GM13976 (cell line): Measurements from ENCODE around the gene NOTCH1.

Source experiments
- DNase-seq: peaks from one replicate; pipeline ENCODE4 v3.0.0; 2012; ENCODE audit warnings: low spot score
- in situ Hi-C: fragments of 300-500 bp; cut with MboI; formaldehyde crosslinking; loops from one replicate; pipeline ENCODE4 v1.12.0; 2022; ENCODE audit warnings: low sequenced_read_pairs, mixed read lengths, inconsistent platforms; ENCODE audit not compliant: unreplicated experiment
- TF ChIP-seq, protein P1 (sequence below): IDR thresholded peaks from 2 replicates; pipeline ENCODE4 v1.5.1; 2012; ENCODE audit warnings: borderline replicate concordance, mild to moderate bottlenecking; ENCODE audit not compliant: insufficient read depth; ENCODE audit errors: extremely low read depth, missing control alignments, control extremely low read depth

The NOTCH1 gene

DNA sequence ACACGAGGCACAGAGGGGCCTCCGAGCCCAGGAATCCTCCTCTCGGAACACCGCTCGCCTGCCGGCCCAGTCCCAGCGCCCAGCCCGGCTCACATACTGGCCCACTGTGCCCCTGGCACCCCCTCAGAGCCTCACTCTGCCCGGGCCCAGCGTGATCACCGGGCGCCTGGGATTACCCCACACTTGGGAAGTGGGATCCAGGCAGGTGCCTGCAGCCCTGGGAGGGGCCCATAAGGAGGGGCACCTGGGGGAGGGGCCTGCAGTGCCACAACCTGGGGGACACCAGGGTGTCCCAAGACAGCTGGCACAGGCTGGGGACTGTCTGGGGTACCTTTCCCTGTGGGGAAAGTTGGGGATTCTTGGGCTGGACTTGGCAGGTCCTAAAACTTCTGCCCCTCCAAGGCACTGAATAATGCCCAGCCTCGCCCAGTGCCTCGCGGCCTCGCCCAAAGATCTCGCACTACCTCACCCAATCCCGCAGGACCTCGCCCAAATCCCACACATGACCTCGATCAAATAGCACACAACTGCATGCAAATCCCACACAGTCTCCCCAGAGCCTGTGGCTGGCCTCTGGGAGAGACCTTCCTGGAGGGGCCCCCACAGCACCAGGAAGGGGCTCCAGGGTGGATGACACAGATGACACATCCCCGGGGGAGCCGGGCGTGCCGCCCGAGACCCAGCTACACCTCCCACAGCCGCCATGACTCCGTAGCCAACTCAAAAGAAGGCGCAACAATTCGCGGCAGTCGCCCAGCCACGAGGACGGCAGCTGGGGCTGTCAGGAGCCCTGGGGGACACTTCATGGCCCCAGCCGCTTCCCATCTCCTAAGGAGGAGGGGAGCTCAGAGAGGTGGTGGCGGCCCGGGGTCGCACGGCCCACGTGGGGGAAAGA lies 13.7 kb downstream of the NOTCH1 start:
- in situ Hi-C loops, result no loop called here
- TF ChIP-seq, protein P1, sequence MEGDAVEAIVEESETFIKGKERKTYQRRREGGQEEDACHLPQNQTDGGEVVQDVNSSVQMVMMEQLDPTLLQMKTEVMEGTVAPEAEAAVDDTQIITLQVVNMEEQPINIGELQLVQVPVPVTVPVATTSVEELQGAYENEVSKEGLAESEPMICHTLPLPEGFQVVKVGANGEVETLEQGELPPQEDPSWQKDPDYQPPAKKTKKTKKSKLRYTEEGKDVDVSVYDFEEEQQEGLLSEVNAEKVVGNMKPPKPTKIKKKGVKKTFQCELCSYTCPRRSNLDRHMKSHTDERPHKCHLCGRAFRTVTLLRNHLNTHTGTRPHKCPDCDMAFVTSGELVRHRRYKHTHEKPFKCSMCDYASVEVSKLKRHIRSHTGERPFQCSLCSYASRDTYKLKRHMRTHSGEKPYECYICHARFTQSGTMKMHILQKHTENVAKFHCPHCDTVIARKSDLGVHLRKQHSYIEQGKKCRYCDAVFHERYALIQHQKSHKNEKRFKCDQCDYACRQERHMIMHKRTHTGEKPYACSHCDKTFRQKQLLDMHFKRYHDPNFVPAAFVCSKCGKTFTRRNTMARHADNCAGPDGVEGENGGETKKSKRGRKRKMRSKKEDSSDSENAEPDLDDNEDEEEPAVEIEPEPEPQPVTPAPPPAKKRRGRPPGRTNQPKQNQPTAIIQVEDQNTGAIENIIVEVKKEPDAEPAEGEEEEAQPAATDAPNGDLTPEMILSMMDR, result no peak
- DNase-seq, result no peak

DNA sequence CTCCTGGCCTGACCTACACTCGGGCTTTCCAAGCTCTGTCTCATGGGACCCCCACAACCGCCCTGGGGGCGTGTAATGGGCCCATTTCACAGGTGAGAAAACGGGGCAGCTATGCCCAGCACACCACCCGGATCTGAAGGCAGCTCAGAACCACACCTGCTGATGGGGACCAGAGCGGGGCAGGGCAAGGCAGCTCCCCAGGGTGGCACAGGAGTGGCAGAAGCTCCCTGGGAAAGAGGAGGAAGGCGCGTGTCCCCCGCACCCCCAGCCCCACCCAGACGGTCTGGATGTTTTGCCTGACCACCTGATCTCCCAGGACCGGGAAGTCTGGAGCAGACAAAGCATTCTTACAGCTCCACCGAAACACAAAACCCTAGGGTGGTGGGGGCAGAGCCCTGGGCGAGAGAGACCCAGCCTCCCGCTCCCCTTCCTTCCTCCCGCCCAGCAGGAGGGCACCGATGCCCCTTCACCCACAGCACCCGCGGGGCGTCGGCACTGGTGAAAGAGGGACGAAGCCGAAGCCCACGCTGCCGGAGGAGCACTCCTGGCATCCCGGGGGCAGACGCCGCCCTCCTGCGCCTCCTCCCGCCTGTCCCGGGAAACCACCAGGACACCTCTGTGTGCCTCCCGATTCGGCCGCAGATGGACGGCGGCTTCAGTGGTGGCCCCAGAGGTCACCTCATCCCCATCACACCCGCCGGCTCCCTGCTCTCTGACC lies 14.5 kb downstream of the NOTCH1 start:
- DNase-seq, result no peak
- in situ Hi-C loops, result no loop called here
- TF ChIP-seq, protein P1, result no peak

DNA sequence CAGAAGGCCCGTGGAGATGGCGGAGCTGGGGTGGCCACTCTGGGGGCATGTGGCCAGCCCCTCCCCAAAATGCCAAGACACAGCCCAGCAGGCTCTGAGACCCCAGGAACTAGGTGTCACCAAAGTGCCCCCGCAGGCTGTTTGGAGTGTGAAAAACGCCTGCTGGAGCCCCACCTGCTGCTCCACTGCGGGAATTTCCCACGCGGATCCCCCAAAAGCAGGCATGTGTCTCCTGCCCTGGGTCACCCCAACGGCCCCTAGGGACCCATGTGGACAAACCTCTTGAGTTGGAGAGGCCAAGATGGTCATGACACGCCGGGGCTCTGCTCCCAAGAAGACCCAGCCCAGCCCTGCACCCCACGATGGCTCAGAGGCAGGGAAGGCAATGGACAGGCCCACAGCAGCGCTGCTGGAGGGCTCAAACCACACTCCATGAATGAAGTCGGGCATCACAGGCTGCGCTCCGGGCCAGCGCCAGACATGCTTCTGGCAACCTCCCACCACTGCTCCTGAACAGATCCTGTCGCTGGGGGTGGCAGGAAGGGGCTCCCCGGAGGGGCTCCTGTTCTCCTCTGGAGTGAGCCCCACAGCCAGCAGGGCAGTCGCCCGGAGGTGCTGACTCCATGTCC lies 15.3 kb downstream of the NOTCH1 start:
- in situ Hi-C loops, result no loop called here
- TF ChIP-seq, protein P1, result no peak
- no peak for DNase-seq

DNA sequence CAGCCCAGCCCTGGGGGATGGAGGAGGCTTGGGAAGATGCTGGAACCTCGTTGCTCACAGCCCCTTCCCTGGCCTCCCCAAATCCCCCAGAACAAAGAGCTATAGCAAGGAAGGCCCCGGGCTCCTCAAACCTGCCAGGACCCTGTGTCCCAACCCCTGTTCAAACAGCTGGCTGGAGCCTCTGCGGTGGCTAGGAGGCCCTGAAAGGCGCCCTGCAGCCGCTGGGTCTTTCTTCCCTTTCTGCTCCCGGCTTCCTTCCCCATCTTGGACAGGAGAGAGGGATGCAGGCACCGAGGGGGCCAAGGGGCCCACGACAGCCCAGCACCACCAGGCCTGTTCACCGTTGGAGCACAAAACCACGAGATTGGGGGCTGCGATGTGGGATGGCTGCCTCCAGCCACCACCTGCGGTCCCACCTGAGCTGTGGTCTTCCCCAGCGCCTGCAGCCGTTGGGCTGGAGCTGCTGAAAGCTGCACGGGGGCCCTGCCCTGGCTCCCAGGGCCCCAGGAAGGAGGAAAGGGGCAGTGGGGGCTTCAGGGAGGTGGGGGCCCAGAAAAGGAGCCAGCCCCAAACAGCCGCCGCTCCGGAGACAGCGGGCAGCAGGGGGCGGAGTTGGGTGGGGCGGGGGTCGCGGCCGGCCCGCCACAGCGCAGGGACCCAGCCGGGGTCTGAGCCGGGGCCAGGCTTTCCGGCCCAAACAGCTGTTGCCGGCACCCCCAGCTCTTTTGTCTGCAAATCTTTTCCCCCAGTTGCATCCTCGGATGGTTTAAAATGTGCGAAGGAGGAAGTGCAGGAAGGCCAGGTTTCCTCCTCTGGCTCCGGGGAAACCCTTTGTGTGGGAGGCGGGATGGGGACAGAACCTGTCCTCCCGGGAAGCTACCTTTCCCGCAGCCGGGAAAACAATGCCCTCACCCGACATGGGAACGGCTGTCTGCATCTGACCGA lies 16.1 kb downstream of the NOTCH1 start:
- in situ Hi-C loops, result no loop called here
- DNase-seq, result no peak
- TF ChIP-seq, protein P1, result no peak

DNA sequence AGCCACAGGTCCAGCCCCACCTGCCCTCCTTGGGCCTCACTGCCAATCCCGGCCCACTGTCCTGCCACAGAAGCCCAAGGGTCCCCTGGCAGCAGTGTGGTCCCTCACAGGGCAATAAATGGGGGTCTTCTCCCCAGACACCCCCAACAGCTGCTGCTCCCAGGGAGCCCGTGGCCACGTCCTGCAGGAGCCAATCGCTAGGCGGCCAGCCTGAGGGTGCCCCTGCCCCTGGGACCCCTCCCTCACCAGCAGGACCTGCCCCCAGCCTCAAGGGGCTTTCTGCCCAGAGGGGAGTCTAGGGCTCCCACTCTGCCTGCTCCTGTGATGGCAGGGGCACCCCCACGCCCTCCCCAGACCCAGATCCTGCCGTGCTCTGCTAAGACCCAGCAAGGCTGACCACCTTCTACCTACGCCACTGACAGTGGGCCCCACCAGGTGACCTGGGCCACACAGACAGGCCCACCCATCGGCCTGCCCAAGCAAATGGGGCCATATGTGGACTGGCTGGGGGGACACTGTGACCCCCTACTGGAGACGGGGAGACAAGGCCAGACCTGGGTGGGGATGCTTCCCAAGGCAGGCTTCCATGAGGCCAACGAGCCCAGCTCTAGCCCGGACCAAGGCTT lies 17.0 kb downstream of the NOTCH1 start:
- in situ Hi-C loops, result no loop called here
- no peak for DNase-seq
- TF ChIP-seq, protein P1, result no peak
